Endothelial cell of umbilical vein (primary cell): ENCODE measurements around the gene RPLP1.

Source experiments
- EZH2 ChIP-seq: IDR thresholded peaks from 2 replicates; pipeline ENCODE4 v1.6.1; 2012; ENCODE audit warnings: borderline replicate concordance, low read depth, mild to moderate bottlenecking, moderate library complexity, low read length, inconsistent platforms; ENCODE audit not compliant: severe bottlenecking
- GATA2 ChIP-seq: IDR thresholded peaks from 2 replicates; pipeline ENCODE4 v1.7.0; 2011; ENCODE audit warnings: low read depth, mild to moderate bottlenecking, moderate library complexity, mixed read lengths, low read length; ENCODE audit not compliant: insufficient read length, insufficient read depth
- JUN ChIP-seq: IDR thresholded peaks from 2 replicates; pipeline ENCODE4 v1.6.1; 2011; ENCODE audit warnings: borderline replicate concordance, low read depth; ENCODE audit not compliant: insufficient read length, insufficient read depth
- POLR2A ChIP-seq: IDR thresholded peaks from 2 replicates; pipeline ENCODE4 v1.6.1; 2012; ENCODE audit warnings: low read depth, mild to moderate bottlenecking, control low read depth, low read length
- POLR2AphosphoS5 ChIP-seq: IDR thresholded peaks from 2 replicates; pipeline ENCODE4 v1.6.1; 2012; ENCODE audit warnings: low read depth, mild to moderate bottlenecking, control low read depth, low read length, moderate library complexity; ENCODE audit not compliant: insufficient read depth
- TF ChIP-seq, protein P1 (sequence below), 2 donors: IDR thresholded peaks; 1 replicate in 1 of 2; 2 replicates in 1 of 2; pipeline ENCODE4 v1.5.1; 2011; ENCODE audit warnings: low read length in 2 of 2, mild to moderate bottlenecking in 2 of 2, moderate library complexity in 2 of 2, control low read depth in 1 of 2, inconsistent platforms in 1 of 2, low read depth in 1 of 2; ENCODE audit not compliant: insufficient read depth in 1 of 2; ENCODE audit errors: extremely low read depth in 1 of 2
- TF ChIP-seq, protein P2 (sequence below): IDR thresholded peaks from 2 replicates; pipeline ENCODE4 v1.6.1; 2011; ENCODE audit not compliant: insufficient read depth, insufficient read length

DNA sequence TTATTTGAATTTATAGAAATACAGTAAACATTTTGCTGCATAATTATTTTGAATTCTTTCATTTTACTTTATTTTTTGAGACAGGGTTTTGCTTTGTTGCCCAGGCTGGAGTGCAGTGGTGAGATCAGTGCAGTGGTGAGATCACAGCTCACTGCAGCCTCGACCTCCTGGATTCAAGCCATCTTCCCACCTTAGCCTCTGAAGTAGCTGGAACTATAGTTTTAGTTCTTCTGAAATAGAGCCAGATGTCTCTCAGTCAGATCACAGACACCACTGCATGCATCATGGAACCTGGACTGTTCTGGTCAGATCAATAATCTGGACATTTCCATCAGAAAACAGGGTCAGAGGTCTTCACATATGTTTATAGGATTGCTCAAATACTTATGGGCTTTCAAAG is 7.9 kb downstream of the RPLP1 start:
- TF ChIP-seq, protein P1, sequence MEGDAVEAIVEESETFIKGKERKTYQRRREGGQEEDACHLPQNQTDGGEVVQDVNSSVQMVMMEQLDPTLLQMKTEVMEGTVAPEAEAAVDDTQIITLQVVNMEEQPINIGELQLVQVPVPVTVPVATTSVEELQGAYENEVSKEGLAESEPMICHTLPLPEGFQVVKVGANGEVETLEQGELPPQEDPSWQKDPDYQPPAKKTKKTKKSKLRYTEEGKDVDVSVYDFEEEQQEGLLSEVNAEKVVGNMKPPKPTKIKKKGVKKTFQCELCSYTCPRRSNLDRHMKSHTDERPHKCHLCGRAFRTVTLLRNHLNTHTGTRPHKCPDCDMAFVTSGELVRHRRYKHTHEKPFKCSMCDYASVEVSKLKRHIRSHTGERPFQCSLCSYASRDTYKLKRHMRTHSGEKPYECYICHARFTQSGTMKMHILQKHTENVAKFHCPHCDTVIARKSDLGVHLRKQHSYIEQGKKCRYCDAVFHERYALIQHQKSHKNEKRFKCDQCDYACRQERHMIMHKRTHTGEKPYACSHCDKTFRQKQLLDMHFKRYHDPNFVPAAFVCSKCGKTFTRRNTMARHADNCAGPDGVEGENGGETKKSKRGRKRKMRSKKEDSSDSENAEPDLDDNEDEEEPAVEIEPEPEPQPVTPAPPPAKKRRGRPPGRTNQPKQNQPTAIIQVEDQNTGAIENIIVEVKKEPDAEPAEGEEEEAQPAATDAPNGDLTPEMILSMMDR (IDR thresholded peaks at IDR 0.05; ENCODE audit: extremely low read depth in 1 of 2, insufficient read depth in 1 of 2, low read depth in 1 of 2, low read length in 2 of 2), result no peak
- TF ChIP-seq EZH2, result no peak
- TF ChIP-seq POLR2AphosphoS5, result no peak
- TF ChIP-seq POLR2A, result no peak
- TF ChIP-seq, protein P2, sequence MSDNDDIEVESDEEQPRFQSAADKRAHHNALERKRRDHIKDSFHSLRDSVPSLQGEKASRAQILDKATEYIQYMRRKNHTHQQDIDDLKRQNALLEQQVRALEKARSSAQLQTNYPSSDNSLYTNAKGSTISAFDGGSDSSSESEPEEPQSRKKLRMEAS, result no peak
- TF ChIP-seq GATA2, result no peak
- TF ChIP-seq JUN, result no peak
